SU-DHL-6 (cell line): Measurements from ENCODE around the gene CREBBP.

Experiments
- H2AFZ ChIP-seq: fragments of 200-600 bp; sonication (generic); 2 replicates; pipeline ENCODE4 v1.6.1; 2014; ENCODE audit warnings: low read depth, mild to moderate bottlenecking, moderate library complexity, mixed read lengths, antibody characterized with exemption, low read length; ENCODE audit not compliant: severe bottlenecking
- H3F3A ChIP-seq: fragments of 200-600 bp; shearing (Covaris generic); 2 replicates; pipeline ENCODE4 v1.6.0; 2016; ENCODE audit warnings: antibody characterized with exemption, mild to moderate bottlenecking; ENCODE audit not compliant: insufficient read depth
- H3K27ac ChIP-seq: fragments of 200-600 bp; sonication (generic); 2 replicates; pipeline ENCODE4 v1.5.1; 2016; ENCODE audit warnings: low read depth, mild to moderate bottlenecking, low read length, moderate library complexity, mixed read lengths
- H3K27me3 ChIP-seq: fragments of 200-600 bp; sonication (generic), shearing (Covaris generic); 2 replicates; pipeline ENCODE4 v1.6.0; 2014; ENCODE audit warnings: mild to moderate bottlenecking, low read length
- H3K36me3 ChIP-seq: fragments of 200-600 bp; sonication (generic); 2 replicates; pipeline ENCODE4 v1.6.1; 2014; ENCODE audit warnings: mild to moderate bottlenecking, low read length, mixed read lengths
- H3K4me2 ChIP-seq: fragments of 300-600, 200-600 bp; shearing (Covaris generic), sonication (generic); 2 replicates; pipeline ENCODE4 v1.6.0; 2014; ENCODE audit warnings: low read length, low read depth, mild to moderate bottlenecking; ENCODE audit not compliant: poor library complexity, severe bottlenecking
- H3K4me3 ChIP-seq: fragments of 200-600 bp; sonication (generic); 2 replicates; pipeline ENCODE4 v1.5.1; 2014; ENCODE audit warnings: antibody characterized with exemption, low read length, mild to moderate bottlenecking, mixed read lengths; ENCODE audit not compliant: insufficient read depth, poor library complexity, severe bottlenecking
- H3K79me2 ChIP-seq: fragments of 200-600 bp; sonication (generic); 2 replicates; pipeline ENCODE4 v1.6.1; 2014; ENCODE audit warnings: mild to moderate bottlenecking, low read length, moderate library complexity; ENCODE audit not compliant: insufficient read depth
- H3K9ac ChIP-seq: fragments of 200-600 bp; sonication (generic); 2 replicates; pipeline ENCODE4 v1.7.0; 2014; ENCODE audit warnings: mild to moderate bottlenecking, low read length
- H3K9me2 ChIP-seq: fragments of 200-600 bp; sonication (generic); replicated peaks from 2 replicates; pipeline ENCODE4 v1.6.1; 2014; ENCODE audit warnings: low read length; ENCODE audit not compliant: insufficient read depth
- H3K9me3 ChIP-seq: fragments of 200-600 bp; sonication (generic); 2 replicates; pipeline ENCODE4 v1.6.1; 2014; ENCODE audit warnings: low read length, mixed read lengths; ENCODE audit not compliant: insufficient read depth
- H4K20me1 ChIP-seq: fragments of 200-600 bp; sonication (generic); 2 replicates; pipeline ENCODE4 v1.6.1; 2014; ENCODE audit warnings: low read depth, mild to moderate bottlenecking, antibody characterized with exemption, low read length, moderate library complexity, mixed read lengths
- CTCF ChIP-seq: fragments of 200-600 bp; sonication (generic); IDR thresholded peaks from one replicate; pipeline ENCODE4 v1.5.1; 2017; ENCODE audit warnings: antibody characterized with exemption, mild to moderate bottlenecking, low read length, moderate library complexity; ENCODE audit not compliant: insufficient read depth, poor library complexity, severe bottlenecking
- EZH2phosphoT487 ChIP-seq: fragments of 200-600 bp; sonication (generic), shearing (Covaris generic); conservative IDR thresholded peaks from 2 replicates; pipeline ENCODE4 v1.6.1; 2018; ENCODE audit warnings: mild to moderate bottlenecking, antibody characterized with exemption, low read length, moderate library complexity, mixed read lengths

Gene CREBBP

GRCh38 chr16:3752984-3753383 lies 127.5 kb downstream of the CREBBP start:
- Histone ChIP-seq H3K4me2 (no peak overlapping the region), H3K27me3 (no peaks in the 10 kb centered on the region), H3K79me2 (no peaks in the 10 kb centered on the region), H3K9me2 (no peaks in the 10 kb centered on the region), H3K36me3 (peaks cover 29% of the 10 kb centered on the region; the same call in 1 of the 2 replicates), H3K9me3 (no peaks in the 10 kb centered on the region), H3K9ac (no peak overlapping the region), H2AFZ (no peak overlapping the region), H4K20me1 (no peaks in the 10 kb centered on the region; the same call in 1 of the 2 replicates), H3K27ac (no peak overlapping the region), H3K4me3 (no peak overlapping the region), H3F3A (no peaks in the 10 kb centered on the region; the same call in 1 of the 2 replicates)
- TF ChIP-seq EZH2phosphoT487 (no peak), CTCF (no peak)

- no peak for TF ChIP-seq EZH2phosphoT487
- TF ChIP-seq CTCF, result no peak
- Histone ChIP-seq H3K9ac (no peak overlapping the region), H3K27me3 (no peaks in the 10 kb centered on the region), H3K79me2 (no peaks in the 10 kb centered on the region), H3K27ac (no peak overlapping the region), H3K36me3 (peaks cover 20% of the 10 kb centered on the region; the same call in 1 of the 2 replicates), H3K9me3 (no peaks in the 10 kb centered on the region), H4K20me1 (no peaks in the 10 kb centered on the region; the same call in 1 of the 2 replicates), H3K9me2 (no peaks in the 10 kb centered on the region), H2AFZ (no peak overlapping the region), H3F3A (no peaks in the 10 kb centered on the region; the same call in 1 of the 2 replicates), H3K4me3 (no peak overlapping the region), H3K4me2 (no peak overlapping the region)
Measured at GRCh38 chr16:3751878-3752277, 128.6 kb downstream of the CREBBP start.

GRCh38 chr16:3748307-3748706 lies 132.2 kb downstream of the CREBBP start:
- no peak overlapping the region for H3K4me3 ChIP-seq
- H4K20me1 ChIP-seq, result no peaks in the 10 kb centered on the region; the same call in 1 of the 2 replicates
- no peak overlapping the region for H3K4me2 ChIP-seq
- H3K36me3 ChIP-seq, result peaks cover 12% of the 10 kb centered on the region; the same call in 1 of the 2 replicates
- TF ChIP-seq EZH2phosphoT487 (no peak), CTCF (no peak)
- H3K9me2 ChIP-seq, result no peaks in the 10 kb centered on the region
- H2AFZ ChIP-seq, result no peak overlapping the region
- no peaks in the 10 kb centered on the region for H3K9me3 ChIP-seq
- no peaks in the 10 kb centered on the region for H3K27me3 ChIP-seq
- H3F3A ChIP-seq, result no peaks in the 10 kb centered on the region
- no peaks in the 10 kb centered on the region for H3K79me2 ChIP-seq
- H3K9ac ChIP-seq, result no peak overlapping the region
- no peak overlapping the region for H3K27ac ChIP-seq
